Naive thymus-derived CD8-positive, alpha-beta T cell (primary cell): Measurements from ENCODE around the gene MNDA. TPM values are rescaled to one million over a fixed set of nuclear protein-coding genes. Genes with fewer than 3 reads are reported as not detected.

Experiments used
- ATAC-seq, 2 donors: fragments of 150-1000 bp; cut with Tn5 transposase in 1 of 2; sonication (Bioruptor Pico), chemical (Tn5 transposase) in 1 of 2; 1 replicate in 1 of 2; 2 replicates in 1 of 2; pipeline ENCODE4 v1.10.0; 2021; ENCODE audit warnings: mild to moderate bottlenecking in 2 of 2, moderate library complexity in 2 of 2
- POLR2A ChIA-PET: fragments of 350-600 bp; sonication (Branson Sonifier 250); formaldehyde crosslinking; loops from one replicate; lab custom pipeline; 2021; ENCODE audit warnings: antibody characterized with exemption; lab: Charles Lee
- DNase-seq, 10 donors: peaks; one replicate each; pipeline versions ENCODE4 v3.0.0 to v3.0.0-alpha.2; 2020 to 2022
- H3K27ac Mint-ChIP-seq, 10 donors: one replicate each; pipeline ENCODE4 v1.8.0; 2020 to 2022; ENCODE audit warnings: mild to moderate bottlenecking in 10 of 10, mixed read lengths in 10 of 10, moderate library complexity in 4 of 10, inconsistent platforms in 1 of 10
- H3K27me3 Mint-ChIP-seq, 5 donors: one replicate each; pipeline ENCODE4 v1.8.0; 2021 to 2022; ENCODE audit warnings: mixed read lengths in 5 of 5
- H3K36me3 Mint-ChIP-seq, 3 donors: one replicate each; pipeline ENCODE4 v1.8.0; 2020 to 2022; ENCODE audit warnings: mixed read lengths in 3 of 3, mild to moderate bottlenecking in 2 of 3, inconsistent platforms in 1 of 3
- H3K4me1 Mint-ChIP-seq, 4 donors: one replicate each; pipeline ENCODE4 v1.8.0; 2021 to 2022; ENCODE audit warnings: mixed read lengths in 4 of 4
- H3K4me3 Mint-ChIP-seq, 10 donors: one replicate each; pipeline ENCODE4 v1.8.0; 2020 to 2022; ENCODE audit warnings: mild to moderate bottlenecking in 10 of 10, mixed read lengths in 10 of 10, moderate library complexity in 6 of 10, inconsistent platforms in 1 of 10
- H3K9me3 Mint-ChIP-seq, 9 donors: one replicate each; pipeline ENCODE4 v1.8.0; 2020 to 2022; ENCODE audit warnings: mixed read lengths in 9 of 9, mild to moderate bottlenecking in 3 of 9, inconsistent platforms in 1 of 9, moderate library complexity in 1 of 9
- polyA plus RNA-seq, 3 donors: library from polyadenylated mRNA; unstranded; fragments of 300-500 nt; fragmentation: Illumina TruSeq; gene quantifications; one replicate each; pipeline ENCODE4 v1.2.3, GENCODE V29; 2021
- total RNA-seq, 8 experiments: library from RNA in 2 of 8; stranded (reverse) in 2 of 8; gene quantifications; one replicate each; pipeline ENCODE4 v1.2.3 and lab custom pipeline; 2021 to 2026

Gene MNDA
- total RNA-seq (under 1 TPM; 0.68 to 0.74 TPM), polyA plus RNA-seq (1 to 10 TPM in 1 of 3 donors, under 1 TPM in 1, not detected in 1; 0.96 to 1.3 TPM), total RNA-seq (lab: John Stamatoyannopoulos, UW) (0 to 0.17 (median 0) reads per million in 6 experiments)

GRCh38 chr1:158830904-158831507, at the start of gene MNDA:
MNDA (plus strand) TSS chr1:158831351; CDS start chr1:158842154, 10,803 bp downstream.
- DNase-seq (no peak), ATAC-seq (no peak)
- Mint-ChIP-seq H3K9me3 (peaks cover 0 to 30% (median 18%) of the 10 kb centered on the region in 9 donors), H3K36me3 (peaks cover 0 to 13% (median 2%) of the 10 kb centered on the region in 3 donors), H3K4me1 (peaks cover 0 to 12% (median under 1%) of the 10 kb centered on the region in 4 donors), H3K4me3 (peak within 1 kb of the TSS in 1 of 10 donors; percentile 66), H3K27me3 (peaks cover 0 to 13% (median 0%) of the 10 kb centered on the region in 5 donors), H3K27ac (peak within 1 kb of the TSS in 1 of 10 donors; percentile 44)
- POLR2A ChIA-PET, result no interaction called here

GRCh38 chr1:158793604-158794003, 37.5 kb upstream of the MNDA start:
- POLR2A ChIA-PET, result no interaction called here
- Mint-ChIP-seq H3K27me3 (peaks cover 0 to 26% (median 10%) of the 10 kb centered on the region in 5 donors), H3K36me3 (no peaks in the 10 kb centered on the region), H3K27ac (no peak overlapping the region), H3K4me3 (no peak overlapping the region), H3K4me1 (no peaks in the 10 kb centered on the region), H3K9me3 (peaks cover 0 to 2% (median 0%) of the 10 kb centered on the region in 9 donors)
- ATAC-seq (no peak), DNase-seq (peak in 3 of 10 donors; percentile 4 to 61 (median 5))

GRCh38 chr1:158794247-158794646, 36.9 kb upstream of the MNDA start:
- H3K36me3 Mint-ChIP-seq, result no peaks in the 10 kb centered on the region

GRCh38 chr1:158798531-158798930, 32.6 kb upstream of the MNDA start:
- DNase-seq, result no peak
- POLR2A ChIA-PET, result no interaction called here
- H3K27ac Mint-ChIP-seq, result no peak overlapping the region
- no peaks in the 10 kb centered on the region for H3K4me1 Mint-ChIP-seq
- no peak overlapping the region for H3K4me3 Mint-ChIP-seq
- peaks cover 10 to 47% (median 18%) of the 10 kb centered on the region in 5 donors for H3K27me3 Mint-ChIP-seq
- H3K9me3 Mint-ChIP-seq, result no peaks in the 10 kb centered on the region
- no peak for ATAC-seq
- H3K36me3 Mint-ChIP-seq, result no peaks in the 10 kb centered on the region

More at GRCh38 chr1:158794247-158794646, 36.9 kb upstream of the MNDA start:
- H3K27me3 Mint-ChIP-seq, result peaks cover 0 to 26% (median 10%) of the 10 kb centered on the region in 5 donors
- DNase-seq (no peak), ATAC-seq (no peak)
- peaks cover 0 to 2% (median 0%) of the 10 kb centered on the region in 9 donors for H3K9me3 Mint-ChIP-seq
- POLR2A ChIA-PET, result no interaction called here
- no peaks in the 10 kb centered on the region for H3K4me1 Mint-ChIP-seq
- no peak overlapping the region for H3K27ac Mint-ChIP-seq
- no peak overlapping the region for H3K4me3 Mint-ChIP-seq

- DNase-seq (no peak), ATAC-seq (no peak)
- Mint-ChIP-seq H3K27ac (no peak overlapping the region), H3K36me3 (no peaks in the 10 kb centered on the region), H3K4me3 (no peak overlapping the region), H3K4me1 (no peaks in the 10 kb centered on the region), H3K27me3 (peaks cover 12 to 51% (median 17%) of the 10 kb centered on the region in 5 donors), H3K9me3 (no peaks in the 10 kb centered on the region)
- POLR2A ChIA-PET, result no interaction called here
Observed at GRCh38 chr1:158799689-158800088, 31.5 kb upstream of the MNDA start.

- POLR2A ChIA-PET, result no interaction called here
Observed at GRCh38 chr1:158800526-158800925, 30.6 kb upstream of the MNDA start.

GRCh38 chr1:158801396-158801795, 29.8 kb upstream of the MNDA start:
- no peak for DNase-seq
- H3K36me3 Mint-ChIP-seq, result no peaks in the 10 kb centered on the region
- H3K27me3 Mint-ChIP-seq, result peaks cover 13 to 37% (median 19%) of the 10 kb centered on the region in 5 donors
- no peaks in the 10 kb centered on the region for H3K4me1 Mint-ChIP-seq
- H3K27ac Mint-ChIP-seq, result no peak overlapping the region
- no peak overlapping the region for H3K4me3 Mint-ChIP-seq
- no peaks in the 10 kb centered on the region for H3K9me3 Mint-ChIP-seq
- no peak for ATAC-seq
- POLR2A ChIA-PET, result no interaction called here

More at GRCh38 chr1:158800526-158800925, 30.6 kb upstream of the MNDA start:
- Mint-ChIP-seq H3K9me3 (no peaks in the 10 kb centered on the region), H3K4me3 (no peak overlapping the region), H3K27ac (no peak overlapping the region), H3K4me1 (no peaks in the 10 kb centered on the region), H3K36me3 (no peaks in the 10 kb centered on the region), H3K27me3 (peaks cover 14 to 45% (median 19%) of the 10 kb centered on the region in 5 donors)
- ATAC-seq, result no peak
- DNase-seq, result no peak

GRCh38 chr1:158803678-158804077, 27.5 kb upstream of the MNDA start:
- peaks cover 13 to 25% (median 17%) of the 10 kb centered on the region in 5 donors for H3K27me3 Mint-ChIP-seq
- H3K27ac Mint-ChIP-seq, result no peak overlapping the region
- no peak overlapping the region for H3K4me3 Mint-ChIP-seq
- H3K36me3 Mint-ChIP-seq, result no peaks in the 10 kb centered on the region
- H3K9me3 Mint-ChIP-seq, result no peaks in the 10 kb centered on the region
- DNase-seq, result no peak
- H3K4me1 Mint-ChIP-seq, result no peaks in the 10 kb centered on the region
- no peak for ATAC-seq
- POLR2A ChIA-PET, result no interaction called here

- no peak overlapping the region for H3K27ac Mint-ChIP-seq
- peaks cover 0 to 5% (median 0%) of the 10 kb centered on the region in 4 donors for H3K4me1 Mint-ChIP-seq
- H3K4me3 Mint-ChIP-seq, result no peak overlapping the region
- no peaks in the 10 kb centered on the region for H3K36me3 Mint-ChIP-seq
- no peaks in the 10 kb centered on the region for H3K9me3 Mint-ChIP-seq
- peaks cover 8 to 21% (median 17%) of the 10 kb centered on the region in 5 donors for H3K27me3 Mint-ChIP-seq
- DNase-seq, result no peak
- ATAC-seq, result no peak
- POLR2A ChIA-PET, result no interaction called here
Observed at GRCh38 chr1:158806916-158807536, 24.1 kb upstream of the MNDA start.

- Mint-ChIP-seq H3K4me3 (no peak overlapping the region), H3K27ac (no peak overlapping the region), H3K27me3 (peaks cover 0 to 8% (median 2%) of the 10 kb centered on the region in 5 donors), H3K36me3 (no peaks in the 10 kb centered on the region), H3K9me3 (no peaks in the 10 kb centered on the region), H3K4me1 (peaks cover 0 to 5% (median 0%) of the 10 kb centered on the region in 4 donors)
- POLR2A ChIA-PET, result no interaction called here
- DNase-seq, result no peak
- ATAC-seq, result no peak
Observed at GRCh38 chr1:158809256-158809655, 21.9 kb upstream of the MNDA start.

GRCh38 chr1:158809862-158810261, 21.3 kb upstream of the MNDA start:
- no peaks in the 10 kb centered on the region for H3K36me3 Mint-ChIP-seq
- H3K4me1 Mint-ChIP-seq, result peaks cover 0 to 5% (median 0%) of the 10 kb centered on the region in 4 donors
- no peak for ATAC-seq
- peaks cover 0 to 8% (median 2%) of the 10 kb centered on the region in 5 donors for H3K27me3 Mint-ChIP-seq
- H3K4me3 Mint-ChIP-seq, result no peak overlapping the region
- no peak for DNase-seq
- H3K27ac Mint-ChIP-seq, result peak overlapping the region in 1 of 10 donors; percentile 71
- POLR2A ChIA-PET, result no interaction called here
- no peaks in the 10 kb centered on the region for H3K9me3 Mint-ChIP-seq

- Mint-ChIP-seq H3K27ac (no peak overlapping the region), H3K4me1 (peaks cover 0 to 5% (median 0%) of the 10 kb centered on the region in 4 donors), H3K36me3 (no peaks in the 10 kb centered on the region), H3K4me3 (no peak overlapping the region), H3K9me3 (no peaks in the 10 kb centered on the region), H3K27me3 (peaks cover 0 to 8% (median 0%) of the 10 kb centered on the region in 5 donors)
- DNase-seq, result no peak
- no peak for ATAC-seq
- POLR2A ChIA-PET, result no interaction called here
Observed at GRCh38 chr1:158810311-158810710, 20.8 kb upstream of the MNDA start.

- no peaks in the 10 kb centered on the region for H3K36me3 Mint-ChIP-seq
- peaks cover 0 to 5% (median 0%) of the 10 kb centered on the region in 4 donors for H3K4me1 Mint-ChIP-seq
- POLR2A ChIA-PET, result no interaction called here
- H3K27me3 Mint-ChIP-seq, result peaks cover 0 to 8% (median 0%) of the 10 kb centered on the region in 5 donors
- no peaks in the 10 kb centered on the region for H3K9me3 Mint-ChIP-seq
- ATAC-seq (no peak), DNase-seq (no peak)
- H3K27ac Mint-ChIP-seq, result no peak overlapping the region
- no peak overlapping the region for H3K4me3 Mint-ChIP-seq
Observed at GRCh38 chr1:158812336-158812735, 18.8 kb upstream of the MNDA start.
